ENCODE results near the gene FBXO22. TPM values are rescaled to one million over a fixed set of nuclear protein-coding genes. Genes with fewer than 3 reads are reported as not detected.

FBXO22 gene
- total and polyA plus RNA-seq, 2 of the 8 experiments (the other 6 are each of a cell fraction or from before 2014, with no cell fraction given): 33.2 to 67.3 TPM

GRCh38 chr15:75955720-75956119, 52.0 kb downstream of the FBXO22 start (continued):
- no peak for TF ChIP-seq NANOG (IDR thresholded peaks at IDR 0.05; ENCODE audit: insufficient read depth, low read depth, low read length, poor library complexity, severe bottlenecking)
- TF ChIP-seq TBP (IDR thresholded peaks at IDR 0.05; ENCODE audit: low read depth, low read length): no peak
- TF ChIP-seq CBX8 (IDR thresholded peaks at IDR 0.05; ENCODE audit: borderline replicate concordance, low read depth, low read length): no peak
